Activated CD4-positive, alpha-beta T cell treated with anti-CD3 and anti-CD28 coated beads, Interleukin-2, amount 50 U/mL, for 24 hours (primary cell): Measurements from ENCODE around the gene USH1G.
A peak's percentile ranks its signal among the peaks of the same experiment; 100 is the strongest.
"Not testable (repeated sequence)": the region's sequence is repeated elsewhere in the genome, so short reads cannot be mapped to it uniquely, and the experiment has no call there.

ENCODE experiments used
- DNase-seq, 2 donors: peaks; one replicate each; pipeline ENCODE4 v3.0.0-alpha.2; 2020; ENCODE audit warnings: low read depth in 1 of 2, low spot score in 1 of 2

Gene USH1G

DNA sequence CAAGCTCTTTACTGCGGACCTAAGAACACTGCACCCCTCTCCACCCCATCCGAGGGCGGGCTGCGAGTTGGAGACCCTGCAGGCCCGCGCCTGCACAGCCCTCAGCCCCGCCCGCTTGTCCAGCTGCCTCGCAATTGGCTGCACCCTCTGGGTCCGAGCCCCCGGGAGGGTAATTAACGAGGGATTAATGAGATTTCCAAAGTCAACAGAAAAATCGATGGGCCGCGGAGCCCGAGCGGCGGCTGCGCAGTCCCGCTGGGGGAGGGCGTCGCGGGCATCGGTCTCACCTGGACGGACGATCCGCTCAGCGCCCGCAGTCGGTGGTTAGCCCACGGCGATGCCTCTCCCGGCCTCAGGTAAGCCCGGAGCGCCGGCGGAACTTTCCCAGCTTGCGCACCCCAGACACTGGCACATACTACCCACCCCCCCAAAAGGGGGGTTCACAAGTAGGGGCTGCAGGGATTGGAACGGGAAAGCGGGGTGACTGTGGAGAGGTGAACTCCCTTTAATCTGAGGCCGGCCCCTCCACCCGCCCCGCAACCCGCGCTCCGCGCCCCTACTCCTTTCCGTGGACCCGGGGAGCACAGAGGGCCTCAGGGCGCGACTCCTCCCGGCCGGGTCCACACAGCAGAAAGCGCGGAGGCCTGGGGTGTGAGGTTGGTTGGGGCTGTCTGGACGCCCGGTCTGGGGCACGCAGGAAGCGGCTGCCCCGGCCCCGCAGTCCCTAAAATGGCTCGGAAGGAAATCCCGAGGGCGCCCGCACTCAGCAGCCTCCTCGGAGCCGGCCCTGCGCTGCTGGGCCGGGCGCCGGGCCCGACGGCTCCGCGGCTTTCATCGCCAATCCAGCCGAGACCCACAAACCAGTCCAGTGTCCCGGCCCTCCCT, 12.8 kb upstream of the USH1G start, which contains the start of gene OTOP3:
Gene OTOP3, plus strand, starts transcription at position 314 of the 885 bp plus-strand sequence. Its CDS starts 24 bp downstream, at position 338.
- DNase-seq = no peak

DNA sequence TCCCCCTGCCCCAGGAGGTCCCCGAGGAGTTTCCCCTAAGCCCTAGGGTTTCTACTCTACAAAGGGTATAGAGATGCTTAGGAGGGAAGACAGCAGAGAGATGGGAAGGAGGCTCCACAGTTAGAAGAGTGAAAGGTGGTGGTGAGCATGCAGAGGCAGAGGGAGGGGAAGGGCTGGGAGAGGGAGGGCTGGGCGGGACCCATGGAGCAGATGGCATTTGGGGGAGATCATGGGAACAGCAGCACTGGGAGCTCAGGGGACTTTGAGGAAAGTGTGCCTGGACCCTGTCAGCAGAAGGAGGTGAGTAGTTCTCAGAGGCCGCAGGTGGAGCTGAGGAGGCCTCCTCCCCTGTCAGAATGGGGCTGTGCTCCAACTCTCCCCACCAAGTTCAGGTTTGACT, 12.0 kb upstream of the USH1G start:
- no peak for DNase-seq

DNA sequence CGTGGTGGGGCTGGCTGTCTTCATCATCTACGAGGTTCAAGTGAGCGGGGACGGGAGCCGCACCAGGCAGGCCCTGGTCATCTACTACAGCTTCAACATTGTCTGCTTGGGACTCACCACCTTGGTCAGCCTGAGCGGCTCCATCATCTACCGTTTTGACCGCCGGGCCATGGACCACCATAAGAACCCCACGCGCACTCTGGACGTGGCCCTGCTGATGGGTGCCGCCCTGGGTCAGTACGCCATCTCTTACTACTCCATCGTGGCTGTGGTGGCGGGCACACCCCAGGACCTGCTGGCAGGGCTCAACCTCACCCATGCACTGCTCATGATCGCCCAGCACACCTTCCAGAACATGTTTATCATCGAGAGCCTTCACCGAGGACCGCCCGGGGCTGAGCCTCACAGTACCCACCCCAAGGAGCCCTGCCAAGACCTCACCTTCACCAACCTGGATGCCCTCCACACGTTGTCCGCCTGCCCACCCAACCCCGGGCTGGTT, 7.5 kb upstream of the USH1G start:
- no peak for DNase-seq

DNA sequence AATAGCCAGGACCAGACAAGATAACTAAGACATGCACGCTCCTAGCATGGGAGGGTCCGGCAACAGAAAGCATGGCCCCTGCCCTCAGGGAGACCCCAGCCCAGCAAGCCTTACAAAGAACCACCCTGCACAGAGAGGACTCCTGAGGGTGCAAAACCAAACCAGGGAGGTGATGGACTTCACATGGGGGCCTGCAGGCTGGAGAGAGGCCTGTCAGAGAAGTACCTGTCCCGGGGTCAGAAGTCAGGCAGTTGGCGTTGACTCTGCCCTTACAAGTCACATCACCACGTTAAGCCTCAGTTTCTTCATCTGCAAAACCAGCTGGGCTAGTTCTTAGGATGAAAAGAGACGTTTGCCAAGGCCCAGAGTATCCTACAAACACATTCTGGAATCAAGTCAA, 5.7 kb upstream of the USH1G start:
- no peak for DNase-seq

DNA sequence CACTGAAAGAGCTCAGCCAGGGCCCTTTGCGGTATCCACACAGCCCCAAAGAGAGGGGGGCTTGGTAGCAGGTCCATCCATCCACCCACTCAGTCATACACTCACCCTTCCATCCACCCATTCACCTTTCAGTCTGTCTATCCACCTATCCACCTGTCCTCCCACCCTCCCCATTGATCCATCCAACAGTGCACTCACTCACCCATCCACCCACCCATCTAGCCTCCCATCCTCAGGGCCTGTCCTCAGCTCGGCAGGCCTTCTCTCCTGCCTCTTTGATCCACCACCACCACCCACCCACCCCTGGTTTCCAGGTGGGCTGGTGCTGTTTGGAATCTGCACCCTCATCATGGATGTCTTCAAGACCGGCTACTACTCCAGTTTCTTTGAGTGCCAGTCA, 2.2 kb upstream of the USH1G start:
- no peak for DNase-seq

DNA sequence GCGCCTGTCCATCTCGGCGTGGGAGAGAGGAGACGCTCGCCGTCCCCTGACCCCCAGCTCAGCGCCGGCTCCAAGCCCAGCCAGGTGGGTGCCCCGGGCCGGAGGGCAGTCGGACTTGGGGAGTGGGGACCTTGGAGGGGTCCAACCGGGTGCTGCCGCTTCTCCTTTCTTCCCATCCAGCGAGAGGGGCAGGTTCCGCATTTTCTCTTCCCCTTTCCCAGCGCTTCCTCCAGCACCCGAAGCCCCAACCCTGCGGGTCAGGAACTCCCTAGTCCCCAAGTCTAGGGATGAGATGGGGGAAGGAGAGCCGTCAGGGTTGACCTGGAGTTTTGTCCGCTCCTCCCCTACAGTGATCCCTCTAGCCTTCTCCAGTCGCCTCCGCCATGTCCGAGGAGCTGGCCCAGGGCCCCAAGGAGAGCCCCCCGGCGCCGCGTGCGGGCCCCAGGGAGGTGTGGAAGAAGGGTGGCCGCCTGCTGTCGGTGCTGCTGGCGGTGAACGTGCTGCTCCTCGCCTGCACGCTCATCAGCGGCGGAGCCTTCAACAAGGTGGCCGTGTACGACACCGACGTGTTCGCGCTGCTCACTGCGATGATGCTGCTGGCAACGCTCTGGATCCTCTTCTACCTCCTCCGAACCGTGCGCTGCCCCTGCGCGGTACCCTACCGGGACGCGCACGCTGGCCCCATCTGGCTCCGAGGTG, 1.3 kb upstream of the USH1G start, which contains the start of gene OTOP2:
Gene OTOP2, plus strand, starts transcription at position 24 of the 699 bp plus-strand sequence. Its CDS starts 360 bp downstream, at position 384.
- DNase-seq = no peak

DNA sequence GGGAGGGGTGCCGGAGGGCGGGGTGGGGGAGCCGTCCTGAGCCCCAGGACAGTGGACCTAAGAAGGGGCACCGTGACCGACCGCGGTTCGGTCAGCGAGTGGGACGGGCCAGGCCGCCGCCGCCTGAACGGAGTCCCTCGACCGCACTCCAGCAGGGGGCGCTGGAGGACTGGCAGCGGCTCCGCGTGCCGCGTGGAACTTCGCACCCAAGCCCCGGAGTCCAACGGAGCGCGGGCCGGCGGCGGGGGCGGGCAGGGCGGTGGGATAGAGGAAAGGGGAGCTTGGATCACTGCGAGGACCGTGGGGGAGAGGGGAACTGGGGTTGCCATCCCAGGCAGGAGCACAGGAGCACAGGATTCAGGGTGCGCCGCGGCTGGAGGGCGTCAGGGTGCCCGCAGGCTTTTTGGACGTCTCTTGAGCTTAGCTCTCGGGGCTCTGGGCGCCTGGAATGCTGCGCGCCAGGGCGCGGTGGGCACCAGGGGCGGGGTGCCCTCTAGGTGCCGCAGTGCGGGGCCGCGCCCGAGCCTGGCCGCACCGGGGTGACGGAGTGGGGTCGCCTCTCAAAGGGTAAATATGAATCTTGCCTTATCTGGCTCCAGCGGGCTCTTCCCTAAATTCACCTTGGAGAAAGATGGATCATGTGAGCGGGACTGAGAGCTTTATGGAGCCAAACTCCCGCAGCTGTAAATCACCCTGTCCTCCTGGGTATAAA, 639 bp upstream of the USH1G start:
- DNase-seq = peak; percentile 58 to 62

DNA sequence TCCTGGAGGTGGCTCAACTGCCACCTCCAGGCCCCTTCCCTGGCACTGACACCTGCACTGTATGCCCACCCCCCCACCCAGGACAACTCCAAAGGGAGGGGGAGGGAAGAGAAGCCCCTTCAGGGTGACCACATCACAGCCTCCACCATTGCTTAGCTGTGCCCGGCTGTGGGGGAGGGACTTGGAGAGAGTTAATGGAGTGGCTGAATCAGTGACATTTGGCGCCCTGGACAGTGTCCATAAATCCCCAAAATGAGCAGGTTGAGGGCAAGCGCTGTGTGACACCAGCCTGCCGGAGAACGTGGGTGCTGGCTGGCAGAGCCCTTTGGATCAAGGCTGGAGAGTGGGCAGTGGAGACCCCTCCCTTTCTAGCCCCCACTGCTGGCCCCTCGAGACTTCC, 883 bp downstream of the USH1G start:
- DNase-seq = no peak

DNA sequence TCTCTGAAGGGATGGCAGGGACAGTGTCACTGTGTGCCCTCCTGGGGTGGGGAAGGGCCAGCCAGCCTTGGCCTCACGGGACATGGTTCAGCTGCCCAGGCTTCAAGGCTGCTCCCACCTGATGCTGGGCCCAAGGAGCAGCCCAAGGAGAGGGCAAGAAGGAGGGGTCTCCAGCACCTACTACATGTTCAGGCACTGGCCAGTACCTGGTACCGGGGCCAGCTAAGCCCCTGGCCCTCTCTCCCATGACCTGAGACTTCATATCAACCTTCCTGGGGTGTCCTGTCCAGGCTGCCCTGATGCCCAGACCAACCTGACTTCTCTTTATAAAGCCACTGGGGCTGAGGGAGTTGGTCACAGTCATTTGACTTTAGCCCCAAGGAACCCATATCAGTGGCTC, 1.3 kb downstream of the USH1G start:
- no peak for DNase-seq

DNA sequence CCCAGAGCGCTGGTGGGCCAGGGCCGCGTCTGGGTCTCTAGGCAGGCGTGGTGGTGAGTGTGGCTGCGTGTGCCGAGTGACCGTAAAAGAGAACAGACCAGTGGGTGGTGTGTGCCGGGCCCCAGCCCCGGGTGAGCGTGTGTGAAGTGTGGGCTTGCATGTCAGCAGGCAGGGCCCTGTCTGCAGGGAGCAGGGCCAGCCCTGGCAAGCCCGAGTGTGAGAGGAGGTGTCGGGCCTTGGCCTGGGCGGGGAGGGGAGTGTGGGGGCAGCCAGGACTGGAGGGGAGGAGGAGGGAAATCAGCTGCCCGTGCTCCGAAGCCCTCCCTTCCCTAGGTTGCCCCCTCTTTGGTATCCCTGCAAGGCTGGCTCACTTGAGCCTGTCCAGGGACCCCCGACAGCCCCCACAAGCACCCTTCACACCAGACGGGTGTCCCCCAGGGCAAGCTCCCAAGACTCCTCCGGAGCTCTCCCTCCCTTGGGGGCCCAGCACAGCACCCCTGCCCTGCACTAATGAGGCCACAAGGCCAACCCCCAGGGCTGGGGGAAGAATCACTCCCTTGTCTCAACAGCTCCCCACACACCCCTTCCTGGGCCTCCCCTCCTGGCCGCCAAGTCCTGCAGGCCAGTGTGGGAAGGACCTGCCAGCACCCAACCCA, 1.9 kb downstream of the USH1G start:
- DNase-seq = no peak

DNA sequence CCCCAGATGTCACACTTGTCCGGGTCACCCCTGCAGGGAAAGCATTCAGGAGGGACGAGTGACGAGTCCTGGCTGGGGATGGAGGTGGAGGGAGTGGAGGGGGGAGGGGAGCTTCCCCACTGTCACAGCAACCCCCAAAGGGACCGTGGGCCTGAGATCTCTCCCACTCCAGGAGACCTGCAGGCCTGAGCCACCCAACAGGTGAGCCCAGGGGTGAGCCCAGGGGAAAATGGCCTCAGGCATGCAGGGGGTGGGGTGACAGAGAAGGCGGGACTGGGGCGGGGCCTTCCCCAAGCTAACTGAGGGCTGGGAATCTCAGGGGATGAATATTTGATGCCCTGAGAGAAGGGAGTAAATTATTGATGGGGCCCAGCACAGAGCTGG, 2.4 kb downstream of the USH1G start:
- DNase-seq = no peak

DNA sequence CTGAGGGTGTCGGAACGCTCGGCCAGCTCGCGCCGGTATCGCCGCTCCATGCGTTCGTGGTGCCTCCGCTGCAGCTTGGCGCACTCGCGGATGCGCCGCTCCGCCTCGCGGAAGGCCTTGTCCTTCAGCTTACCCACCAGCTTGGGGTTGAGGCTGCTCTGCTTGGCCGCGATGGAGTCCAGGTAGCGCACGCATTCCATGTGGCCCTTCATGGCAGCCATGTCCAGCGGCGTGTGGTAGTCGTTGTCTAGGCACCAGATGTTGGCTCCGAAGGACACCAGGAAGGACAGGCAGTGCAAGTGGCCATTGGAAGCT, 2.8 kb downstream of the USH1G start:
- DNase-seq = no peak

DNA sequence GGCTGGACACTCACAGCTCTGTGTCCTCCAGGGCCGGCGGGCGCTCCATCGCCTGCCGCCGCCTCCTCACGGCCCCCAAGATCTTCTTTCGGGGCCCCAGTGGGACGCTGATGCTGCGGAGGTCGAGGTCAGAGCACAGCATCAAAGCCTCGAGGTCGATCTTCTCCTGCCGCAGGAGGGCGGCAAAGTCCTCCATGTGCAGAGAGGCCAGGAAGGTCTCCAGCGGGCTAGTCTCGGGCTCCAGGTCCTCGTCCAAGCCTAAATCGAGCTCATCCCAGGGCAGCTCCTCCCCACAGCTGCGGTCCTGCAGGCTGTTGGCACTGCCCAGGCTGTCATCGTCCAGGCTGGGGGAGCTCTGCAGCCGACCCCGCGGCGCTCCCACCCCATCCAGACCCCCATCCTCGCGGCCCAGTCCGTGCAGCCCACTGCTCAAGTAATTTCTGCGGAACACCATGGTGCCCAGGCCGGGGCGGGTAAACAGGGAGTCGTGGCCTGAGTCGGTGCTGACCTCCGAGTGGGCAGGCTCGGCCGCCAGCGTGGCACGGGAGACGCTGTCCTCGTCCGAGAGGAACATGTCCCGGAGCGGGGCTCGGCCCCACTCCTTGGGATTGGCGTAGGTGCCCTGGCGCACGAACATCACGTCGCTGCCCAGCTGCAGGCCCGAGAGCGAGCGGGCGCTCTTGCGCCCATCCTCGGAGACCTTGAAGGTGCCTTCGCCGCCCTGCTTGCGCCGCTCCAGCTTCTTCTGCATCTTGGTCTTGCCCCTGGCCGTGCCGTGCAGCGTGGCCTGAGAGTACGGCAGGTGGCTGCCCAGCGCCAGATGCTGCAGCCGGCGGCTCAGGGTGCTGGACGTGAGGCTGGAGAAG, 3.4 kb downstream of the USH1G start:
- DNase-seq = no peak

DNA sequence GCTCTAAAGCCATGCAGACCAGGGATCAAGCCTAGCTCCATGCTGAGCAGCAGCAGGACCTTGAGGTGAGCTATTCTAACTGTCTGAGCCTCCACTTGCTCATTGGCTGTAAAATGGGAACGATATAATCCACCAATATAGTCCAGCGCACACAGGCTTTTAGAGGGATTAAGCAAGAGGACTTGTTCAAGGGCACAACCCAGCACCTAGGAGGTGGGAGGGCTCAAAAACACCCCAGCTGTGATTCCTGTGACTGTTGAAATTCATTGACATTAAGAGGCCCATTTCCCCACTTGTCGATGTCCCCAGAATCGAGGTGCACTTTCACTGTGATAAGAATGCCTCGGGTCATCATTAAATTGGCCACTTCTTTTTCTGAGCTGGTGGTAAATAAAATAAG, 4.1 kb downstream of the USH1G start:
- no peak for DNase-seq

DNA sequence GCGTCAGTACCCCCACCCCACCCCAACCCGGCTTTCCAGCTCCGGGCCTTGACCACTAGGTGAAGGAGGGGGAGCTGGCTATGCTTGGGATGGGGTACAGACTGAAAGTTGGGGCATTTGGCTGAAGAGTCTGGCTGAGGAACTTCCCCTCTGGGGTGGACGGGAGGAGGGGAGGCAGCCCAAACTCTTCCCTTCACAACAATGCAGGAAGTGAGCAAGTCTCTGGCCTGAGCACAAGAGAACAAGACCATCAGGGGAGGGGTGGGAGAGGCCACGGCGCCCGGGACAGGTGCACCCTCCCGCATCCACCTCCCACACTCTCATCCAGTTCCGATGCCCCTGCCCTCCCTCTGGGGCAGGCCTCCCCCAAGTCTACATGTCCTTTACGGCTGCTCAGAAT, 5.6 kb downstream of the USH1G start:
- DNase-seq = no peak

DNA sequence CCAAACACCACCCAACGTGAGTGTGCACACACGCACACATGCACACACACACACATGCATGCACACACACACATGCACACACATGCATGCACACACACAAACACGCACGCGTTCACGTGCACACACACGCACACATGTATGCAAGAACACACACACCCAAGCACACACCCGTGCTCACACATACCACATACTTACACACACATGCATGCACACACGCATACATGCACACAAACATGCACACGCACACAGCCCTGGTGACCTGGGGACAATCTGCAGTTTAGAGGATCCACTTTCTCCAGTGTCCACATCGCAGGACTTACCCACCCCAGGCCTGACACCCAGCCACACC, 6.2 kb downstream of the USH1G start:
- DNase-seq = no peak

DNA sequence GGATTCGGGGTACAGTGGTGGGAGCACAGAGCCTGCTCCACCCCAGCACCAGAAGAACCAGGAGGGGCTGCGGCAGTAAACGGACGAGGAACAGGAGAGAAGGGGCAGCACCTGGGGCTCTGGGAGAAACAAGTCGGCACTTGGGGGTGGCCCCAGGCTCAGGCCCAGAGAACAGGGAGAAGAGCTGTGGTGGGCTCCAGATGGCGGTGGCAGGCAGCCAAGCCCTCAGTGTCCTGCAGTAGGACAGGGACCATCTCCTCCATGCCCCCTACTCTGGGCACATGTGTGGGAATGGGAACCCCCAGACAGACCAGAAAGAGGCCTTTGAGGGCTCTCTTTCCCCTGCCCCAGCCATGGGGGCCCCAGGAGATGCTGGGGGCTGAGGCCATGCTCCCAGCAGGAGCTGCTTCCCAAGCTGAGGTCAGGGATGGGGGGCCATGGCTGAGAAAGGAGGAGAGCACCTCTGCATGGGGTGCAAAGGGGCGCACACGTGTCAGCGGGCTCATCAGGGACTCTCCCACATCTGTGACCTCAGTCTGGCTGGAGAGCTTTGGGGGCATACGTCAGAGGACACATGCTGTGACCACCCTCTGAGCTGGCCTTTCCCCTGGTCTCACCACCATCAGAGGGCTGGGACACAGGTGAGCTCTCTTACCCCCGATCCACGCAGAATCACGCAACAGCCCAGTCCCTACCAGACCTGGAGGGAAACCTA, 6.8 kb downstream of the USH1G start:
- no peak for DNase-seq

DNA sequence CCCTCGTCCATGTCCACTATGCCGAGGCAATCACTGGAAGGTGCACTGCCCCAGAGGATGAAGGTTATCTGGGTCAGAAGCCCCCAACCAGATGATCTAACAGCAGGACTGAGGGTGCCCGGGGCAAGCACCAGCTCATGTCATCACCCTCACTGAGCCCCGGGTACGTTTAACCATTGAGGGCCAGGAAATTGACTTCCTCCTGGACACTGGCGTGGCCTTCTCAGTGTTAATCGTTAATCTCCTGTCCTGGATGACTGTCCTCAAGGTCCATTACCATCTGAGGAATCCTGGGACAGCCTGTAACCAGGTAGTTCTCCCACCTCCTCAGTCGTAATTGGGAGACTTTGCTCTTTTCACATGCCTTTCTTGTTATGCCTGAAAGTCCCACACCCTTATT, 11.6 kb downstream of the USH1G start:
- DNase-seq = not testable (repeated sequence)

DNA sequence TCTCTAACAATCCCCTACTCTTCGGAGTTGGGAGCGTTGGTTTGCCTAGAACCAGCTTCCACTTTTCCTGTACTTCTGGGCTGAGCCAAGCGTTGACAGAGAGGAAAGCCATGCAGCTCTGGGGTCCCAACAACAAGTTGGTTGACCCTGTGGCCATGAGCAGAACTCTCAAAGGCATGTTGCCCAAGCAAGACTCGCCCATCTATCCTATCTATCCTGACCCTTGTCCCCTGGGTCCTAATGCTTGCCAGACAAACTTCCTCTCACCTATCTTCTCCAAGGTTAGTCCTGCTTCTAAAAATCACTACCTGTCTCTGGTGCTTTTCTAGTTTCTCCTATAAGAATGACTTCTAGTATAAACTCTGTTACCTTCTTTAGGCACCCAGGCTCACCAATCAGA, 14.0 kb downstream of the USH1G start:
- not testable (repeated sequence) for DNase-seq

DNA sequence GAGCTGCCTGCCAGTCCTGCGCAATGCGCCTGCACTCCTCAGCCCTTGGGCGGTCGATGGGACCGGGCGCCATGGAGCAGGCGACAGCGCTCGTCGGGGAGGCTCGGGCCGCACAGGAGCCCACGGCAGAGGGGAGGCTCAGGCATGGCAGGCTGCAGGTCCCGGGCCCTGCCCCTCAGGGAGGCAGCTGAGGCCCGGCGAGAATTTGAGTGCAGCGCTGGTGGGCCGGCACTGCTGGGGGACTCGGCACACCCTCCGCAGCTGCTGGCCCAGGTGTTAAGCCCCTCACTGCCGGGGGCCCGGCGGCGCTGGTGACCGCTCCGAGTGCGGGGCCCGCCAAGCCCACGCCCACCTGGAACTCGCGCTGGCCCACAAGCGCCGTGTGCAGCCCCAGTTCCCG, 16.0 kb downstream of the USH1G start:
- no peak for DNase-seq
